CD14-positive monocyte (primary cell): ENCODE data around the gene CCDC77. TPM values are rescaled to one million over a fixed set of nuclear protein-coding genes. Genes with fewer than 3 reads are reported as not detected.

Experiments
- DNase-seq, 3 donors: peaks; one replicate each; pipeline ENCODE4 v3.0.0-alpha.2; 2011 to 2022
- H2AFZ ChIP-seq: 2 replicates; pipeline ENCODE4 v1.6.0; 2012; ENCODE audit warnings: mild to moderate bottlenecking, low read depth, low read length, inconsistent platforms; ENCODE audit not compliant: insufficient read depth, poor library complexity, severe bottlenecking
- H3K27ac ChIP-seq, 2 donors: 1 replicate in 1 of 2; 2 replicates in 1 of 2; pipeline ENCODE4 v1.5.1; 2012 to 2013; ENCODE audit warnings: low read length in 2 of 2, control low read depth in 1 of 2, inconsistent platforms in 1 of 2, low read depth in 1 of 2, mild to moderate bottlenecking in 1 of 2
- H3K27me3 ChIP-seq, 2 donors: one replicate each; pipeline versions ENCODE4 v1.6.0 to v1.6.1; 2011 to 2013; ENCODE audit warnings: low read length in 2 of 2; ENCODE audit not compliant: control insufficient read depth in 2 of 2, insufficient read depth in 2 of 2
- H3K36me3 ChIP-seq, 2 donors: replicated peaks in 1 of 2; 1 replicate in 1 of 2; 2 replicates in 1 of 2; pipeline versions ENCODE4 v1.5.1 to v1.6.1; 2012 to 2013; ENCODE audit warnings: low read length in 2 of 2, control low read depth in 1 of 2, inconsistent platforms in 1 of 2, mild to moderate bottlenecking in 1 of 2; ENCODE audit not compliant: insufficient read depth in 2 of 2, control insufficient read depth in 1 of 2
- H3K4me1 ChIP-seq, 2 donors: 1 replicate in 1 of 2; 2 replicates in 1 of 2; pipeline versions ENCODE4 v1.5.1 to v1.6.1; 2012 to 2013; ENCODE audit warnings: low read length in 2 of 2, control low read depth in 1 of 2, inconsistent platforms in 1 of 2, mild to moderate bottlenecking in 1 of 2, moderate library complexity in 1 of 2; ENCODE audit not compliant: insufficient read depth in 2 of 2, control insufficient read depth in 1 of 2
- H3K4me2 ChIP-seq: replicated peaks from 2 replicates; pipeline ENCODE3; 2012; ENCODE audit warnings: low read length, moderate library complexity, mild to moderate bottlenecking; ENCODE audit not compliant: poor library complexity, severe bottlenecking; ENCODE audit errors: extremely low read depth
- H3K4me3 ChIP-seq, 3 experiments: fragments of 200-600 bp in 1 of 3; sonication (generic) in 1 of 3; replicated peaks in 1 of 3; 1 replicate in 2 of 3; 2 replicates in 1 of 3; pipeline ENCODE4 v1.5.1; 2011 to 2013; ENCODE audit warnings: low read length in 3 of 3, mild to moderate bottlenecking in 3 of 3, control low read depth in 2 of 3, low read depth in 2 of 3, inconsistent platforms in 1 of 3, moderate library complexity in 1 of 3
- H3K79me2 ChIP-seq: 2 replicates; pipeline ENCODE4 v1.6.0; 2012; ENCODE audit warnings: mild to moderate bottlenecking, control low read depth, inconsistent platforms, low read length, moderate library complexity; ENCODE audit not compliant: insufficient read depth
- H3K9ac ChIP-seq: 2 replicates; pipeline ENCODE4 v1.6.0; 2017; ENCODE audit warnings: low read length, mild to moderate bottlenecking; ENCODE audit not compliant: insufficient read depth, poor library complexity, severe bottlenecking
- H3K9me3 ChIP-seq, 2 donors: replicated peaks in 1 of 2; 1 replicate in 1 of 2; 2 replicates in 1 of 2; pipeline versions ENCODE4 v1.5.1 to v1.6.1; 2012 to 2013; ENCODE audit warnings: low read length in 2 of 2, control low read depth in 1 of 2; ENCODE audit not compliant: control insufficient read depth in 1 of 2, insufficient read depth in 1 of 2
- H4K20me1 ChIP-seq: 2 replicates; pipeline ENCODE4 v1.6.0; 2012; ENCODE audit warnings: mild to moderate bottlenecking, low read length, control low read depth, moderate library complexity; ENCODE audit not compliant: insufficient read depth
- H3K27ac Mint-ChIP-seq, 7 donors: one replicate each; pipeline ENCODE4 v1.8.0; 2020; ENCODE audit warnings: mild to moderate bottlenecking in 7 of 7, mixed read lengths in 7 of 7, moderate library complexity in 6 of 7, inconsistent platforms in 2 of 7
- H3K27me3 Mint-ChIP-seq, 3 donors: one replicate each; pipeline ENCODE4 v1.8.0; 2021 to 2022; ENCODE audit warnings: low read depth in 3 of 3, mild to moderate bottlenecking in 3 of 3, mixed read lengths in 3 of 3, moderate library complexity in 3 of 3, inconsistent platforms in 1 of 3
- H3K36me3 Mint-ChIP-seq, 2 donors: one replicate each; pipeline ENCODE4 v1.8.0; 2020; ENCODE audit warnings: mixed read lengths in 2 of 2, inconsistent platforms in 1 of 2, mild to moderate bottlenecking in 1 of 2
- H3K4me1 Mint-ChIP-seq: one replicate; pipeline ENCODE4 v1.8.0; 2020; ENCODE audit warnings: mild to moderate bottlenecking, mixed read lengths
- H3K4me3 Mint-ChIP-seq, 2 donors: one replicate each; pipeline ENCODE4 v1.8.0; 2020; ENCODE audit warnings: mild to moderate bottlenecking in 2 of 2, mixed read lengths in 2 of 2, moderate library complexity in 1 of 2
- H3K9me3 Mint-ChIP-seq, 7 donors: one replicate each; pipeline ENCODE4 v1.8.0; 2020 to 2022; ENCODE audit warnings: mixed read lengths in 7 of 7, mild to moderate bottlenecking in 6 of 7, moderate library complexity in 6 of 7, inconsistent platforms in 2 of 7
- CTCF ChIP-seq: fragments of 200-600 bp; IDR thresholded peaks from one replicate; pipeline ENCODE4 v1.8.0; 2022; ENCODE audit warnings: antibody characterized with exemption, mild to moderate bottlenecking
- WGBS: methylation state at CpG from one replicate; pipeline ENCODE4 v1.1.5; 2013; ENCODE audit warnings: missing lambda C conversion rate; ENCODE audit not compliant: insufficient coverage; 5-methylcytosine and 5-hydroxymethylcytosine counted together
- intact Hi-C, 2 donors: fragments of 100-400 bp; cut with micrococcal nuclease; formaldehyde crosslinking; loops; one replicate each; pipeline versions ENCODE4 v1.15.0 to v1.15.1; 2023
- polyA plus RNA-seq, 3 donors: library from polyadenylated mRNA; depleted of rRNA in 1 of 3; unstranded in 2 of 3; stranded (reverse) in 1 of 3; fragments of 300-500 nt in 2 of 3; fragments of >200 nt in 1 of 3; fragmentation: Illumina TruSeq in 2 of 3; gene quantifications; 1 replicate in 2 of 3; 2 replicates in 1 of 3; pipeline ENCODE4 v1.2.3, GENCODE V29; 2012 to 2021

Gene CCDC77
- polyA plus RNA-seq, 3 donors: 4.1 to 7.7 (median 5.1) TPM

- Mint-ChIP-seq H3K36me3 (peaks cover 21 to 24% of the 10 kb centered on the region in 2 donors), H3K9me3 (peaks cover 0 to 4% (median 0%) of the 10 kb centered on the region in 7 donors), H3K27me3 (peaks cover 0 to 3% (median 0%) of the 10 kb centered on the region in 3 donors), H3K27ac (peak overlapping the region; percentile 95 to 100 (median 99)), H3K4me1 (peaks cover 30% of the 10 kb centered on the region), H3K4me3 (peak overlapping the region; percentile 93 to 99)
- WGBS: 0% methylated on average over 14 of the region's 35 CpGs
- intact Hi-C loops: loop anchor here in 1 of 2 donors (1.0 kb wide), 1 partner anchor 13 kb away; the partner anchor contains the start of gene CCDC77
- TF ChIP-seq CTCF: no peak
- Histone ChIP-seq H3K36me3 (peaks cover 19 to 22% of the 10 kb centered on the region in 2 donors), H4K20me1 (peaks cover 45% of the 10 kb centered on the region), H3K27ac (peak overlapping the region; percentile 92 to 98), H3K4me2 (peak overlapping the region; percentile 78), H2AFZ (peak overlapping the region; percentile 93), H3K4me1 (peaks cover 25 to 38% of the 10 kb centered on the region in 2 donors), H3K4me3 (peak overlapping the region; percentile 86 to 97 (median 97)), H3K9me3 (no peaks in the 10 kb centered on the region), H3K9ac (peak overlapping the region; percentile 93), H3K27me3 (no peaks in the 10 kb centered on the region), H3K79me2 (peaks cover 55% of the 10 kb centered on the region)
- DNase-seq: peak; percentile 23 to 35 (median 30)
Observed at GRCh38 chr12:388541-389141, 12.8 kb upstream of the CCDC77 start.

- peak within 1 kb of the TSS; percentile 95 to 100 (median 99) for H3K27ac Mint-ChIP-seq
- Histone ChIP-seq H3K27ac (peak within 1 kb of the TSS; percentile 92 to 98), H3K9me3 (no peaks in the 10 kb centered on the region), H3K9ac (peak within 1 kb of the TSS; percentile 93), H3K27me3 (no peaks in the 10 kb centered on the region), H3K36me3 (peaks cover 12 to 14% of the 10 kb centered on the region in 2 donors), H3K4me3 (peak within 1 kb of the TSS; percentile 86 to 97 (median 97)), H3K4me2 (peak within 1 kb of the TSS; percentile 78), H3K79me2 (peaks cover 47% of the 10 kb centered on the region), H2AFZ (peak within 1 kb of the TSS; percentile 93), H4K20me1 (peaks cover 38% of the 10 kb centered on the region), H3K4me1 (peaks cover 25 to 38% of the 10 kb centered on the region in 2 donors)
- intact Hi-C loops: loop anchor here in 1 of 2 donors (1.0 kb wide), 1 partner anchor 12 kb away; the partner anchor contains the start of gene CCDC77
- no peak for TF ChIP-seq CTCF
- H3K4me3 Mint-ChIP-seq: peak within 1 kb of the TSS; percentile 93 to 99
- H3K4me1 Mint-ChIP-seq: peaks cover 30% of the 10 kb centered on the region
- 4% methylated on average over 34 of the region's 53 CpGs for WGBS
- H3K9me3 Mint-ChIP-seq: peaks cover 0 to 4% (median 0%) of the 10 kb centered on the region in 7 donors
- H3K36me3 Mint-ChIP-seq: peaks cover 14 to 17% of the 10 kb centered on the region in 2 donors
- DNase-seq: peak; percentile 91 to 94 (median 93)
- peaks cover 0 to 3% (median 0%) of the 10 kb centered on the region in 3 donors for H3K27me3 Mint-ChIP-seq
Observed at GRCh38 chr12:389142-390096, 12.0 kb upstream of the CCDC77 start, which contains the start of gene KDM5A. KDM5A (minus strand) TSS chr12:389320; CDS start chr12:389091, 229 bp downstream.
